ENCODE data around the gene RTL5.
"Not testable (repeated sequence)": the region's sequence is repeated elsewhere in the genome, so short reads cannot be mapped to it uniquely, and the experiment has no call there.

RTL5 gene

DNA sequence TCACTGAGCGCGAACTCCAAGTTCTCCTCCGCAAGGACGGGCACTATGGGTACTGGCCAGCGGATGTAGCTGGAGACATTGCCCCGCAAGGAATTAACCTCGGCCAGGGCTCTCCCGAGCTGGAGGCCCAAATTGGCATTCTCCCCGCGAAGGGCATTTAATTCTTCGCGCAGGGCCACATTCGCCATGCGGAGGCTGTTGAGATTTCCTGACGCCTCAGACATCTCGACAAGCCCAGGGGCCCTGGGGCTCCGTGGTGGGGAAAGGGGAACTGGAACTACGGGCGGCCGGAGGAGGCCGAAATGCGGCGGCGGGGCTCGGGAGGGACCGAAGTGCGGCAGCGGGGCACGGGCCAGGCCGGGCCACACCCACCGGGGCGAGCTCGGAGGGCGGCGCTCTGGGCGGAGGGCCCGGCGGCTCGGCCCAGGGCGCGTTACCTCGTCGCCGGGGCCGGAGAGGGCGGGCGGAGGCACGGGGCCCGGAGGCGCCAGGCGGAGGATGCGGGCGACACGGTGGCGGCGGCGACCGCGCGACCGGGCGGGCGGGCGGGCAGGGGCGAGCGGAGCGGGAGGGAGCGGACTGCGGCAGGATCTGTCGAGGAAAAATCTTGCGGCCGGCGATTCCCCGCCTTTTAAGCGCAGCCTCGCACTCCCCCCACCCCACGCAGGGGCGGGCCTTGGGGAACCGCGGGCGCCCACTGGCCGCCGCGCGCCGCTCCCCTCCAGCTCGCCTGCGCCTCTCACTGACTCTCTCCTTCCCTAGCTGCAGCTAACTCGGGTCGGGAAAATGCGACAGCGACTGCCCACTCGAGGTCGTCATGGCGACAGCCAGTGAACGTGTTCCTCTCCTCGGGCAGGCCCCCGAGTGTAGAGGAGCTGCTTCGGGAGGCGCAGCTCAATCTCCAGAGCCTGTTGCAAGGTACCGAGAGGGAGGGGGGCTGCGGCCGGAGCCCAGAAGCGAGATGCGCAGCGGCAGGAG, at the start of gene RTL5:
TSS of gene RTL5 (minus strand) at position 599 of the 978 bp plus-strand sequence.
- peak; percentile 63 for DNase-seq

DNA sequence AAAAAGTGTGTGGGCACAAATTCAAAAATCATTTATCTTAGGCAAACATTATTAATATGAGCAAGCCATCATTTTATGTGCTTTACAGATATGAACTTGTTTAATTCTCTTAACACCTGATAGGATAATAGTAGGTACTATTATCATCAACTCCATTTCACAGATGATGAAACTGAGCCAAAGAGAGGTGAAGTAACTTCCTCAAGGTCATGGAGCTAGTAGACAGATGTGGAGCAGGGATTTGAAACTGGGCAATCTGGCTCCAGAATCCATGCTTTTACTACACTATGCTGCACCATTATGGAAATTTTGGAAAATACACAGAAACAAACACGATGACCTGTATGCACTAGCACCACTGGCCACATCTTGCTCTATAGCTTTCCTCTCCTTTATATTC, 48.8 kb upstream of the RTL5 start:
- DNase-seq, result no peak

DNA sequence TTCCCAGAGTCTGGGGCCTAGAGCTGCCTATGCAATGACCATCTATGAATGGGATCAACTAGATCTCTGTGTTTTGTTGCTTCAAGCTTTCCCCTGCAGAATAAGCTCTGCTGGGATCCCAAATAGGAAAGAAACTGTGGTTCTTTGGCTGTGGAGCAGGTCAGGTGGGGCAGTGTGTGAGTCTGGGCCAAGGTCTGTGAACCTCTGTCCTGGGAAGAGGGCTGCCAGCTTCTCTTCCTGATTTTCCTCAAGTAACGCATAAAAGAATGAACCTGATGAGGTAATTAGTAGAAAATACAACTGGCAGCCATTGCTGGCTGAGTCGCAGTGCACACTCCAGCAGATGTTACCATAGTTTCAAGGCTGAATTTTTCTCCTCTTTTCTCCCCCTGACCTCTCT, 45.3 kb upstream of the RTL5 start:
- DNase-seq, result no peak

DNA sequence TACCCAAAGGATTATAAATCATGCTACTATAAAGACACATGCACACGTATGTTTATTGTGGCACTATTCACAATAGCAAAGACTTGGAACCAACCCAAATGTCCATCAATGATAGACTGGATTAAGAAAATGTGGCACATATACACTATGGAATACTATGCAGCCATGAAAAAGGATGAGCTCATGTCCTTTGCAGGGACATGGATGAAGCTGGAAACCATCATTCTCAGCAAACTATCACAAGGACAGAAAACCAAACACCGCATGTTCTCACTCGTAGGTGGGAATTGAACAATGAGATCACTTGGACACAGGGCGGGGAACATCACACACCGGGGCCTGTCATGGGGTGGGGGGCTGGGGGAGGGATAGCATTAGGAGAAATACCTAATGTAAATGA, 44.6 kb upstream of the RTL5 start:
- not testable (repeated sequence) for DNase-seq

DNA sequence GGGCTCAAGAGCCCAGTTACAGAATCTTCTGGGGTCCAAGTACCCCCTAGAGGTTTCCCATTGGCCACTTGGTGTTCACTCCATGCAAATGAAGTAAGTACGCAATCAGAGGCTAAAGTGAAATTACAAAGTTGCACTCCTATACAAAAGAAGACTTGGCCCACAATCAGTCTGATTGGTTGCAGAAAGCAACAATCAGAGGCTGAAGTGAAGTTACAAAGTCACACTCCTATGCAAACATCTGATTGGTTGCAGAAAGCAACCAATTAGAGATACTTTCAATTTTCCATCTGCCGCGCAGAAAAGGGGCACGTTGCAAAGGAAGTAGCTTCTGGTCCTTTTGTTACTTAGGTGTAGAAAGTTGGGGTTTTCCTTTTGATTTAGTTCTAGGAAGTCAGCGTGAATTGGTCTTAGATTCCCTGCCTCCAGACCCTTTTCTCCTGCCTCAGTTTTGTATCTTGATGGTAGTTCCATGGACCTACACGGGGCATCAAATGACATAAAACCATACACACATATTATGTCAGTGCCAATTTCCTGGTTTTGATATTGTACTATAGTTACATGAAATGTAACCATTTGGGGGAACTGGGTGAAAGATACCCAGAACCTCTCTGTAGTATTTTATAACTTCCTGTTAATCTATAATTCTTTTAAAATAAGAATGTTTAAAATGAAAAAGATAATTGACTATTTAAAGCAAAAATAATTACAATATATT, 37.5 kb upstream of the RTL5 start:
- DNase-seq, result no peak

DNA sequence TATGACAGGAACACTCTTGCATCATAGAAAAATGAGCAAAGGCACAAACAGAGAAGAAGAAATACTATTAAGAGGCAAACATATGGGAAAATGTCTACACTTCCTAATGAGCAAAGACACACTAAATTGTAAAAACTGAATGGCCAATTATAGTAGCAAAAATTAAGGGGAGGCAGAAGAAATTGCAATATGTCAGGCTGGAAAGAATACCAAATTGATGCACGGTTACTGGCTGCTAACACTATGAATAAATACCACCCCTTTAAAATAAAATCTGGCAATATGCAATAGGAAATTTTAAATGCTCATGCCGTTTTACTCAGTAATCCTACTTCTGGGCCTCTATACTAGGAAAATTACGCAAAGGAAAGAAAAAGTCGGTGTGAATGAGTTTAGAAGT, 33.8 kb upstream of the RTL5 start:
- no peak for DNase-seq

DNA sequence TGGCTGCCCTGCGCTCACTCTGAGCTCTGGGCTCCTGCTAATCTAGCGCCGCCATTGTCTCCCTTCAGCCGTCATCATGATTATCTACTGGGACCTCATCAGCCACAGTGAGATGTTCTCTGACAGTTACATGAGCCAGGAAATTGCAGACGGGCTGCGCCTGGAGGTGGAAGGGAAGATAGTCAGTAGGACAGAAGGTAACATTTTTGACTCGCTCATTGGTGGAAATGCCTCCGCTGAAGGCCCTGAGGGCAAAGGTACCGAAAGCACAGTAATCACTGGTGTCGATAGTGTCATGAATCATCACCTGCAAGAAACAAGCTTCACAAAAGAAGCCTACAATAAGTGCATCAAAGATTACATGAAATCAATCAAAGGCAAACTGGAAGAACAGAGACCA, 28.1 kb upstream of the RTL5 start:
- DNase-seq, result no peak

DNA sequence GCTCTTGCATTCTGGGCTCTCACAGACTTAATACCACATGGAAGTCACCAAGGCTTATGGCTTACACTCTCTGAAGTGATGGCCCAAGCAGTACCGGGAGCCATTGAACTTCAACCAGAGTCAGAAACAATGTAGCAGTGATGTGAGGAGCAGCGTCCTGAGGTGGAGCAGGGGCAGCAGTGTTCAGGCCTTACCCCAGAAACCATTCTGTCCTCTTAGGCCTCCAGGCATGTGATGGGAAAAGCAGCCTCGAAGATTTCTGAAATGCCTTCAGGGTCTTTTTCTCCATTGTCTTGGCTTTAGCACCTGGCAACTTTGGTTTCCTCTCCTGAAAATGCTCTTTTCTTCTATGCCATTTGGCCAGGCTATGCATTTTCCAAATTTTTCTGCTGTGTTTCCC, 27.1 kb upstream of the RTL5 start:
- DNase-seq, result no peak

DNA sequence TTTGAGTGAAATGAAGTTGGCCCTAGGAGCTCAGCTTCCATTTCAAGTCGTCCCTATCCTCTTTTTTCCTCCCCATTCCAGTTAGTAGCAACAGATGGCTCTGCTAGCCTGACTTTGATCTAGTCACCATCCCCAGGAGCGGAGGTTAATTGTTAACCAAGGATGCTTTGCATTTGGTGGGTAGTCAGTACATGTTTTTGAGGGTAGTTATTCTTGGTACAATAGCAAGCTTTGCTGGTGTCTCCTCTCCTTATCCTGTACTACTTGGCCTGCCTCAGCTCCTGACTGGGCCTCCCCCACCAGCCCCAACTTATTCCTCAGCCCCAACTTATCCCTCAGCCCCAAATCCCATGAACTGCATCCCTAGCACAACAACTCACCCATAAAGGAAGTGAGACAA, 14.8 kb upstream of the RTL5 start:
- no peak for DNase-seq

DNA sequence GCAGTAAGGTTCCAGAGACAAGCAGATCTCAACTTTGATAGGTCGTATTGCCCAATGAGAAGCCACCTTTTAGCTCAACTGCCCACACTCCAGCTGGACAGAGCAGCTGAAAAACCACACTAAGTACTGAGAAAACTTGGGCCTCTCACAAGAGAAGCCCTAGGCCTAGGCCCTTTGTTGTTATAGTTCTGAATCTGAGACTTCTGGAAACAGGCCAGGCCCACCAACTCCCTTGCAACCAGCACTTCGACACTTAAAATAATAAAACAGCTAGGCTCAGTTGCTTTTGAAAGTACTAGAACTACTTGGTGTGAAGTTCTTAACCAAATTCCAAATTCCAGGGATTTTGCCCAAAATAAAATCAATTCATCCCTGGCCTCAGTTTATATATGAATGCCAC, 13.5 kb upstream of the RTL5 start:
- no peak for DNase-seq

DNA sequence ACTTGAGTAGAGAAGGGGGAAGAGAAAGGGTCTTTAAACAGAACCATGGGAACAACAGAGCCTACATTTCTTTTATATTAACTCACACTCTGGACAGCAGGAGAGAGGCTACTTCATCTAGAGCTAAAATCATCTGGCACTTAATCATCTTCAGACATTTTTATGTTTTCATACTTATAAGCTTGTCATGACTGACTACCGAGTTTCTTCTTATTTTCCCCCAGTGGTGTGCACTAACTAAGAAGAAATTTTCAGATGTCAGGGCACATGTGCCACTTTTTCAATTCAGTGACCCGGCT, 11.8 kb upstream of the RTL5 start:
- DNase-seq, result no peak

DNA sequence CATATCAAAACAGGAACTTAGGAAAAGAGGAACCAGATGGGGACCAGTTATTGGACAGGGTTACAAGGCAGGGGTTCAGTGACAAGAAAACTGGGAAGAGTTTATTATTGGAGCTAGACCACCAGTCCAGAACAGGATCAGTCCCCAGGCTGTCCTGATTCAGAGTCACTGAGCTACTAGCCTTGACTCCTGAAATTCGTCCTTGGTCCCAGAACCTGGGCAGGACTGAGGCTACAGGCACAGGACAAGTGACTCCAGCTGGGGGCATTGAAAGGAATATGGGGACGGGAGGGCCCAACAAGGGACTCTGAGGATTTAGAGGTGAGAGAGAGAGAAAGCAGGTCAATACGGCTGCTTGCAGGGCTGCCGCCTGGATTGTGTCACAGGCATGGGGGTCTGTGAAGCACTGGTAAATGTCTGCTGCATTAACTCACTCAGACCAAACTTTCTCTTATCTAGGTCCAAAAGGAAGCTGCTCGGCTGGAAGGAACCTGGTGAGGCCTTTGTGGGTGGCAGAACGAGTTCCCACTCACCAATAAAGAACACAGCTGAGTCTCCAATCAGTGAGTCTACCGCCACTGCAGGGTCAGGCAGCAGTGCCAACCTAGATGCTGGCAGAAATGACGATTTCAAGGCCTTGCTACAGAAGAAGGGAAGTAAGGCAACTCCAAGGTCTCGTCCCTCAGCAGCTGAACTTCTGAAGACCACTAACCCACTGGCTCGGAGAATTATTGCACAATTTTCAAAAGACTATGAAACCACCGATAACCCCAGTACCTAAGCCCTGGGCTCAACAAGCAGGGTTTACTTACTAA, 11.3 kb upstream of the RTL5 start:
- no peak for DNase-seq

DNA sequence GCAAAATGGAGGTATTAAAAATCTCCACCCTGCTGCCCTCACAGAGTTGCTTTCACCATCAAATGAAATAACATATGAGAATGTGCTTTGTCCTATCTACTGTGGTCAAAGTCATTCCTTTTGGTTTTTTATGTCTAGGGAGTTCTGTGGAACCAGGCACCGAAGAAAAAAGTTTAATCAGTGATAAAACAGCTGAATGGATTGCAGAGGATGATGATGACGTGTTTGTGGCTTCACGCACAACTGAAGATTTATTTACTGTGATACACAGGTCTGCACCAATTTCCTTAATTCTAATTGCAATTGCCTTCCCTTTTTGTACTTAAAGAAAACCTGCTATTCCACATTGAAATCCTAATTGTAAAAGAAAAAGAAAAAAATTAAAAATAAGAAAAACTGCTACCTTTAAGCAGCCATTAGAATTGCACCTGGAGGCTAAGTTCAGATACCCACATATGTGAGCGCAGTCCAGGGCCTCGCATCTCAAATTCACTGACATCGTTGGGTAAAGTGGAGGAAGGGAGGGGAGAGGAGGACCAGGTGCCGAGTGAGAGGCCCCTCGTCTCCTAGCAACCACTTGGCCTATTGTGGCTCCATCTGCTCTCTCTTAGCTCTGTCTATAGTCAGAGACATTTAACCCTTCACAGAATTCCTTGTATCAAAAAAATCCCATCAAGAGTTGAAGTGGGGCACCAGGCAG, 10.5 kb upstream of the RTL5 start:
- DNase-seq, result no peak

DNA sequence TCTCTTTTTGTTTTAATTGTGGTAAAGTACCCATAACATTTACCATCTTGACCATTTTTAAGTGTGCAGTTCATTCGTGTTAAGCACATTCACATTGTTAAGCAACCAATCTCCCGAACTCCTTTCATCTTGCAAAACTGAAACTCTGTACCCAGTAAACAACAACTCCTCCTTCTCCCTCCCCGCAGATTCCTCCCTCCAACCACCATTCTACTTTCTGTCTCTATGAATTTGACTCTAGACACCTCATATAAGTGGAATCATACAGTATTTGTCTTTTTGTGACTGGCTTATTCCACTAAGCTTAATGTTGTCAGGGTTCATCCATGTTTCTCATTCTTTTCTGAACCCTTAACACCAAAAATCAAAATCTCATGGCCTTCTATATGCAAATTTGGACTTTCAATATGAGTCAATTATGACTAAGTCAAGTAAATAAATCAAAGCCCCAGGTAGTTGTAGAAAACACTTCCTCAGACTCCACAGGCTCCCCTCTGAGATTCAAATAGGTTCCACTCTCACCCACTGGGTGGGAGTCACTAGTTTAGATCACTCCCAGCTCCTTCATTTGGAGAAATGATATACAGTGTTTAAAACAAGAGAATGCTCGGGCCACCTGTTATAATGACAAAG, 9.8 kb upstream of the RTL5 start:
- no peak for DNase-seq

DNA sequence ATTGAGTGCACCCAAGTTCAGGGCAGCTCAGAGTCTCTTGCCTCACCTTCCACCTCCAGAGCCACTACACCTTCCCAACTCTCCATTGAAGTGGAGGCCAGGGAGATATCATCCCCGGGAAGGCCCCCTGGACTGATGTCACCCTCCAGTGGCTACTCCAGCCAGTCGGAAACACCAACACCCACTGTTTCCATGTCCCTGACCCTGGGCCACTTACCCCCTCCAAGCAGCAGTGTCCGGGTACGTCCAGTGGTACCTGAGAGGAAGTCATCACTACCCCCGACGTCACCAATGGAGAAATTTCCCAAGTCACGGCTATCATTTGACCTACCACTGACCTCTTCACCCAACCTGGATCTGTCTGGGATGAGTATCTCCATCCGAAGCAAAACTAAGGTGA, 7.8 kb upstream of the RTL5 start:
- DNase-seq, result no peak

DNA sequence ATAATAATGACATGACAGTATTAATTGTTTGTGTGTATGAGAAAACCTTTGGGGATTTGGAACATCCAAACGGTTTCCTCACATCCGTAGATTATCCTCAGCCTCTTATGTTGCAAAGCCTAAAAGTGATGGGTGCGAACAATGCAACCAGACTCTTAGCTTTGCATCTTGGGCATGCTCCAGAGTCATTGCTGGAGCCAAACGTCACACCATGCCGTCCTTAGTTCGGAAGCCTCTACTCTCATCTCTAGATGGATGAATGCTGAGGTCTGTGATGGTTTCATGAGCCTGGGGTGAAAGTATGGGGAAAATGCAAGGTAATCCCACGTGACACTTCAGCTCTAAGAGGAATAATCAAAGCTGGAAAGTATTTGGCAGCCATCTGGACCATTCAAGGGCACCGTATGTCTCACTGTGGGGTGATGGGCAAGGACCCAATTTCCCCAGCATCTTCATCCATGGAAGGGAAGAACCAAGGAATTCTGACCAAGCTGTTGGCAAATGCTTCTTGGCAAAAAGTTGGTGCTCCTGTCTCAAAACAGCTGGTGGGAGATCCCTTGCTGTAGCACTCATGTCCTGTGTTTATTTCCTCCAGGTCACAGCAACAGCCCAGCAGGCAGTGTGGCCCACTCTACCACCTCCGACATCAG, 6.3 kb upstream of the RTL5 start:
- no peak for DNase-seq

DNA sequence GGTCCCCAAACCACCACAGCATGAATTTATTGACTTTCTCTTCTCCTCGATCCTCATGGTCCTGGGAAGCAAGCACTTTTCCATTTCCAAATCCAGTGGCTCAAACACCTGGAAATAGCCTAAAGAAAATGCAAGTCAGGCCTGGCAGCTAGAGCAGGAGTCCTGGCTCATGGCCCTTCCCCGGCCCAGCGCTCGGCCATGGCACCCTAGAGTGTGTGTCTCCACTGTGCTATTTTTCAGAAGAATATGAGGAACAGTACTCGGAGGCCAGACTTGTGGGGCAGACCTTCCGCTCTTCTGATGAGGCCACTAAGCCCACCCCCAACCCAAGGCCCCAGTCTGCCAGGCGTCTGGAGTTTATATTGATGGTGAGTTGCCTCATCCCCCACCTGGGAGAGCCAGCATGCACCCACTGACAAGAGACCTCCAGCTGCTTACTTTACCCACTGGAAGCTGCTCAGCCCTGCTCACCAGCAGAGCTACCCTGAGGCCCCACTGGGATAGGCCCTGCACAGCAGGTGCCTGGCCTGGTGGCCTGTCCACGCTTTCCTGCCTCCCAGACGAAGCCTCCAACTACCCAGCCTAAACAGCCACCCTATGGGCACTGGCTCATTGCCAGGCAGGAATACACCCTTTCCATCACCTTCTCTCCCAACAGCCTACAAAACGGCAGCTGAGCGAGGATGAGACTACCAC, 2.3 kb upstream of the RTL5 start:
- DNase-seq, result no peak

DNA sequence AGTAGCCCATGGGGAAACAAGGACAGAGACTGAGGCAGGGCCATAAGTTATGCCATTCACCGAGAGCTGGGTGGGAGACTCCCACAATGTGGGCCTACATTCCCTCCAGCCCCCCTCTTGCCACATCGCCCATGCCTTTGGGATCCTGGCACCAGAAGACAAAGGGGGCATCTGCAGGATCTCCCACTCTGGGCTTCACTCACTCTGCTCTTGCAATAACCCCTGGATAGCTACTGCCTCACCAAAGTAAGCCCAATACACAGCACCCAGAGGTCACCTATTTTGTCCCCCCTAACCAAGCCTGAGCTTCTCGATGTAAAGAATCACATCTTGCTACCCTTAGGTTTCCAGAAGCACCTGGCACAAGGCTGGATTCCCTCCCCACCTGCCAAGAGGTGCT, 741 bp upstream of the RTL5 start:
- DNase-seq, result no peak

DNA sequence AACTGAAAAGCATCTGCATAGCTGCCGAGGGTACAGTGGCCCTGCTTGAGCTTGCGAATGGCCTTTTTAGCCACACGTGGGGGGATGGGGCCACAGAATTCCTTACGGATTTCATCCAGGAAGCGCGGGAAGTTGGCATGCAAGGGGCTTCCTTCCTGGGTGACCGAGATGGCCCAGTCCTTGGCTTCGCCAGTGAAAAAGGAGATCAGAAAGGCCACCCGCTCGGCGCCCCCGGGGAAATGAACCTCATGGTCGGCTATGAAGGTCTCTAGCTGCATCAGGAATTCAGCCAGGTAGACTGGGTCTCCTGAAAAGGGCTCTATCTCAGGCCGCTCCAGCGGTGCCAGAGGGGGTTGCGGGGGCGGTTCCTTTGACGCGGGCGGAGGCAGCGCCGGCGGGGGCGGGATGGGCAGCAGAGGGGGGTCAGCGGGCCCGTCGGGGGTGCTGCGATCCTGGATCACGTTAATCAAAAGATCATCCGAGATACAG, 909 bp downstream of the RTL5 start:
- no peak for DNase-seq

DNA sequence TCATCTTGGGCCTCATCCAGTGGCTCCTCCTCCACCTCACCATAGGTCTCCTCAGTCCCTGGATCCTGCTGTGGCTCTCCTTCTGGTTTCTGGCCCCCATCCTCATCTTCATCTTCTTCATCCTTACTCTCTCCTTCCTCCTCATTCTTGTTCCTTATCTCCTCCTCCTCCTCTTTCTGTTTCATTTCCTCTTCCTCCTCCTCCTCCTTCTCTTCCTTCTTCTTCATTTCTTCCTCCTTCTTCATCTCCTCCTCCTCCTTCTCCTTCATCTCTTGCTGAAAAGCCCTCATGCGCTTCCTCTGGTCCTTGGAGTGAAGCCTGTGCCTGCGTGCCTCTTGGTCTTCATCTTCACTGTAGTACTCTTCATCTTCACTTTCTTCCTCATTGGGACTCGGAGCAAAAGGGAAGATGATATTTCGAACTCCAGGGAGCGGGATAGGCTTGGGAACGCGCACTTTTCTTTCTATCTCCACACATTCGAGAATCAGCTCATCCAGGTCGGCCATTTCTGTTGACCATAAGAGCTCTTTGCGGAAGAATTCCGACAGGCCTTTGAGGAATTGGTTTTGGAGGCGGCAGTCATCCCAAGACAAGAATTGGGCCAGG, 1.5 kb downstream of the RTL5 start:
- no peak for DNase-seq

DNA sequence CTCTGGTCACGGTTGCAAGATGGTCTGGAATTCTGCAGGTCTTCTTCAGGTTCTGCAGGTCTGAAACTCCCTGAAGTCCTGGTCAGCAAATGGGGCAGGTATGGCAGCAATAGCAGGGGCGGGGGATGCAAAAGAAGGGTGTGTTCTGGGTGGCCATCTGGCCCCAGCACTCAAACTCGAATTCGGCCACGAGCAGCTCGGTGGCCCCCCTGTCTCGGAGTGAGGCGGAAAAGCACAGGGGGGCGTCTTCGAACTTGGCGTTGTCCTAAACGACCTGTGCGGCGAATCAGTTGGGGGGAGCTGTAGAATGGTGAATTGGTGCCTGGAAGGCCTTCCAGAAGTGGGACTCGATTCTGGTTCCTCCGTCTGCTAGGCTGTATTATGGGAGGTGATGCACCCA, 2.1 kb downstream of the RTL5 start:
- no peak for DNase-seq

Data from stimulated activated CD8-positive, alpha-beta memory T cell treated with anti-CD3 and anti-CD28 coated beads, Interleukin-4, amount 100 ng/mL, for 48 hours (primary cell).